Left ventricle myocardium inferior (tissue), 1 donor: ENCODE results near the gene ACBD4. TPM values are rescaled to one million over a fixed set of nuclear protein-coding genes. Genes with fewer than 3 reads are reported as not detected.

Experiments used
- DNase-seq: peaks from one replicate; pipeline ENCODE4 v3.0.0-alpha.2; 2020
- H3K27ac ChIP-seq: fragments of 200-600 bp; replicated peaks from 2 replicates; pipeline ENCODE4 v1.8.0; 2021
- H3K27me3 ChIP-seq: fragments of 200-600 bp; 2 replicates; pipeline ENCODE4 v1.8.0; 2021; ENCODE audit warnings: low read depth
- H3K36me3 ChIP-seq: fragments of 200-600 bp; 2 replicates; pipeline ENCODE4 v1.8.0; 2021
- H3K4me1 ChIP-seq: fragments of 200-600 bp; 2 replicates; pipeline ENCODE4 v1.8.0; 2021
- H3K4me3 ChIP-seq: fragments of 200-600 bp; 2 replicates; pipeline ENCODE4 v1.8.0; 2021; ENCODE audit warnings: mild to moderate bottlenecking, moderate library complexity
- H3K9me3 ChIP-seq: fragments of 200-600 bp; replicated peaks from 2 replicates; pipeline ENCODE4 v1.8.0; 2021
- intact Hi-C: fragments of 100-400 bp; cut with micrococcal nuclease; formaldehyde crosslinking; loops from one replicate; pipeline ENCODE4 v1.11.0; 2022
- microRNA-seq: library from miRNA; unstranded; fragments of <30 nt; microRNA quantifications from one replicate; pipeline ENCODE4 v1.2.0, GENCODE V29; 2020
- total RNA-seq: library from RNA; stranded (reverse); fragmentation: NEBNext Ultra II Directional; extraction: Animal tissue kit (Norgen Biotek cat#: 25700); gene quantifications from one replicate; pipeline ENCODE4 v1.2.1, GENCODE V29; 2021
- TF ChIP-seq, protein P1 (sequence below): fragments of 200-600 bp; IDR thresholded peaks from 2 replicates; pipeline ENCODE4 v1.8.0; 2021; ENCODE audit warnings: antibody characterized with exemption, mild to moderate bottlenecking, borderline replicate concordance
- donor health status: DM: no; HTN: yes; CAD: no; lungs with severe emphysema.

ACBD4 gene
- total RNA-seq, 1 donor from 2014 or later = 6.4 TPM

DNA sequence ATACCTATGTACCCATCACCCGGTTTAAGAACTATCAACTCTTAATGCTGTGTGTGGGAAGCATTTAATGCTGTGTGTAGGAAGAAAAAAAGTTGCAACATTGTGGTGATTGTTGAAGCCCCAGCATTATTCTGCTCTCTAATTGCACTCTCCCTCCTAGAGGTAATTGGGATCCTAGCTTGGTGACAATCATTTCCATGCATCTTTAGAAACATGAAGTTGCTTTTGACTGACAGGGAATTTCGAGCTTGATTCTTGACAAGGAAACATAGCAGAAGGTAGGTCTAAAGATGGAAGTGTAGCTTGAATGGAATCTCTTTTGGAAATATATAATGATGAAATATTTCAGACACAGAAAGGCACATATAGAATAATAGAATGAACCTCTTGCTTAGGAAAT lies 53.5 kb downstream of the ACBD4 start:
- Histone ChIP-seq H3K9me3 (no peaks in the 10 kb centered on the region), H3K36me3 (no peaks in the 10 kb centered on the region), H3K27ac (no peak overlapping the region), H3K4me1 (no peaks in the 10 kb centered on the region), H3K27me3 (no peaks in the 10 kb centered on the region), H3K4me3 (no peak overlapping the region)
- TF ChIP-seq, protein P1, sequence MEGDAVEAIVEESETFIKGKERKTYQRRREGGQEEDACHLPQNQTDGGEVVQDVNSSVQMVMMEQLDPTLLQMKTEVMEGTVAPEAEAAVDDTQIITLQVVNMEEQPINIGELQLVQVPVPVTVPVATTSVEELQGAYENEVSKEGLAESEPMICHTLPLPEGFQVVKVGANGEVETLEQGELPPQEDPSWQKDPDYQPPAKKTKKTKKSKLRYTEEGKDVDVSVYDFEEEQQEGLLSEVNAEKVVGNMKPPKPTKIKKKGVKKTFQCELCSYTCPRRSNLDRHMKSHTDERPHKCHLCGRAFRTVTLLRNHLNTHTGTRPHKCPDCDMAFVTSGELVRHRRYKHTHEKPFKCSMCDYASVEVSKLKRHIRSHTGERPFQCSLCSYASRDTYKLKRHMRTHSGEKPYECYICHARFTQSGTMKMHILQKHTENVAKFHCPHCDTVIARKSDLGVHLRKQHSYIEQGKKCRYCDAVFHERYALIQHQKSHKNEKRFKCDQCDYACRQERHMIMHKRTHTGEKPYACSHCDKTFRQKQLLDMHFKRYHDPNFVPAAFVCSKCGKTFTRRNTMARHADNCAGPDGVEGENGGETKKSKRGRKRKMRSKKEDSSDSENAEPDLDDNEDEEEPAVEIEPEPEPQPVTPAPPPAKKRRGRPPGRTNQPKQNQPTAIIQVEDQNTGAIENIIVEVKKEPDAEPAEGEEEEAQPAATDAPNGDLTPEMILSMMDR = no peak
- DNase-seq = no peak
- intact Hi-C loops = no loop called here

DNA sequence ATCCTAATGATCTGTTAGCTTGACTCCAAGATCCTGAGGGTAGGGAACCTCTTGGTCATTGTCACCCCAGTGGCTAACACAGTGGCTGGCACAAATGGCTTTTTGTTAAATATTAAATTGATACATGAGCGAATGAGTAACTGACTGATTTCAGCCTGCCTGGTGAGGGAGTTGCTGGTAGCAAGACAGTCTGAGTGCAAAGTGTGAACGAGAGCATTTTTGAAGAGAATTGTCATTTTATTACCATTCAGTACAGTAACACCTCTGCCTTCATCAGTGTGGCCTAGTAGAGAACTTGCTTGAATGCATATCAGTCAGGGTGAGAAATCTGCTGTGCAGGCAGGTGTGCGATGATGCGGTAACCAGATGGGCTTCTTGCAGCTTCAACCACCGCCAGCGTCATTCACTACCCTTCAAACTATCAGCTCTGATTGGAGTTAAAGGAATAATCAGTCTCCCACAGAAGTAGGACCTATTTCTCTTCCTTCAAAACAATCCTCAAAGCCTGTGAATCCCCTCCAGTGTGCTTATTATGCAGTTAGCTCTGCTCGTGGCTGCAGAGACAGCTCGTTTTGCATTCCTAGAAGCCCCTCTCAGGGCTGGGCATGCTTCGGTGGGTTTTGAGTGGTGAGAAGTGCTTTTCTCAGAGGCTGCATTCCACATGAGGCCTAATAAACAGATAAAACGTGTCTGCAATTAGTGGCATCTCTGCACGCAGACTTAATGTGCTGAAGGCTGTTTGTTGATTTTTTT lies 55.2 kb downstream of the ACBD4 start:
- no peaks in the 10 kb centered on the region for H3K9me3 ChIP-seq
- intact Hi-C loops = no loop called here
- no peaks in the 10 kb centered on the region for H3K27me3 ChIP-seq
- TF ChIP-seq, protein P1 = no peak
- H3K36me3 ChIP-seq = no peaks in the 10 kb centered on the region
- no peak overlapping the region for H3K27ac ChIP-seq
- no peak for DNase-seq
- no peak overlapping the region for H3K4me3 ChIP-seq
- no peaks in the 10 kb centered on the region for H3K4me1 ChIP-seq

Small RNA genes within 50 kb of the gene (microRNA-seq; reads per million reads assigned to microRNA genes)
- gene MIR6784 = not detected

Other genes starting within 250 kb of the ACBD4 start
- gene EFTUD2, start 236.2 kb upstream of the ACBD4 start, total RNA-seq = 62.0 TPM
- gene GFAP, start 220.2 kb upstream of the ACBD4 start, total RNA-seq = 4.1 TPM
- 0.49 TPM for gene KIF18B, start 187.9 kb upstream of the ACBD4 start, total RNA-seq
- gene C1QL1, start 167.4 kb upstream of the ACBD4 start, total RNA-seq = 0.74 TPM
- gene DCAKD, start 84.1 kb upstream of the ACBD4 start, total RNA-seq = 25.9 TPM
- 86.0 TPM for gene NMT1, start 74.4 kb upstream of the ACBD4 start, total RNA-seq
- 146 TPM for gene PLCD3, start 3.2 kb upstream of the ACBD4 start, total RNA-seq
- gene HEXIM1, start 12.8 kb downstream of the ACBD4 start, total RNA-seq = 28.8 TPM
- 7.0 TPM for gene HEXIM2, start 26.2 kb downstream of the ACBD4 start, total RNA-seq
- 8.7 TPM for gene FMNL1, start 86.2 kb downstream of the ACBD4 start, total RNA-seq
- not detected for gene SPATA32, start 126.4 kb downstream of the ACBD4 start, total RNA-seq
- 14.8 TPM for gene MAP3K14, start 181.3 kb downstream of the ACBD4 start, total RNA-seq